Measurements from ENCODE around the gene VAV3. TPM values are rescaled to one million over a fixed set of nuclear protein-coding genes. Genes with fewer than 3 reads are reported as not detected.

VAV3 gene
- total and polyA plus RNA-seq, 2 of the 8 experiments (the other 6 are each of a cell fraction or from before 2014, with no cell fraction given): 2.9 to 7.9 TPM

DNA sequence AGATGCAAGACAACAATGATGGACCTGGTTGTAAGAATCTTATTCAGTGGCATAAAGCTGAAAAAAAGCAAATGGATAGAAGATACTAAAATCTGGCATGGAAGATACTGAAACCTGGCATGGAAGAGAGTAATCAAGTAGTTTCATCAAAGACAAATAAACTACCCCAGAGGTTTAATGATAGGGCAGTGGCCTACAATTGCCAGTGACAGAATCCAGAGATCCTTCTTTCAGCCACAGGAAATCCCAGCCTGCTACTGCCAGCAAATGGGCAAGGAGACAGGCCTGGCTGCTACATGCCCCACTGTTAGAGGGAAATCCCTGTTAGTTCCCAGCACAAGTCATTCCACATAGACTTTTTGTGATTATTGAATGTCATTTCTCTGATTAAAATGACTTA lies 409.4 kb downstream of the VAV3 start:
- Histone ChIP-seq H3K14ac (ENCODE audit: insufficient read length) (no peak overlapping the region), H2BK15ac (ENCODE audit: low read length) (no peak overlapping the region), H3K23me2 (ENCODE audit: low read depth, low read length) (no peaks in the 10 kb centered on the region), H3K27me3 (replicated peaks in 1 of 4; ENCODE audit: control insufficient read depth in 3 of 4, extremely low read depth in 1 of 4, insufficient read depth in 3 of 4, low read length in 3 of 4) (no peaks in the 10 kb centered on the region), H3K23ac (ENCODE audit: insufficient read length) (no peak overlapping the region), H3K27ac (ENCODE audit: low read depth, low read length) (no peak overlapping the region), H4K5ac (ENCODE audit: insufficient read length, low read depth, low read length) (no peak overlapping the region), H2AK5ac (ENCODE audit: low read depth, low read length) (no peak overlapping the region), H3K4ac (replicated peaks; ENCODE audit: insufficient read length, low read depth, low read length) (no peak overlapping the region), H3K79me2 (ENCODE audit: control insufficient read depth in 1 of 2, insufficient read depth in 2 of 2, low read length in 2 of 2) (no peaks in the 10 kb centered on the region), H3K9ac (replicated peaks in 1 of 4; ENCODE audit: extremely low read depth in 1 of 4, low read depth in 3 of 4, low read length in 3 of 4) (no peak overlapping the region), H3K4me1 (replicated peaks in 1 of 4; ENCODE audit: control insufficient read depth in 3 of 4, insufficient read depth in 4 of 4, low read length in 3 of 4) (no peaks in the 10 kb centered on the region), H3K4me3 (ENCODE audit: extremely low read depth in 1 of 4, insufficient read depth in 2 of 4, low read depth in 3 of 4, low read length in 4 of 4) (no peak overlapping the region), H3K56ac (replicated peaks; ENCODE audit: insufficient read length, low read depth, low read length) (no peak overlapping the region), H3K18ac (ENCODE audit: extremely low read depth, low read length) (no peak overlapping the region), H3K79me1 (ENCODE audit: low read depth, low read length) (no peaks in the 10 kb centered on the region), H3K4me2 (ENCODE audit: insufficient read depth in 1 of 2, low read depth in 2 of 2, low read length in 2 of 2) (no peak overlapping the region), H2BK20ac (ENCODE audit: low read length) (no peak overlapping the region), H2BK5ac (ENCODE audit: low read depth, low read length) (no peak overlapping the region), H2AFZ (ENCODE audit: low read length) (no peak overlapping the region), H4K91ac (replicated peaks; ENCODE audit: insufficient read length, low read length) (no peak overlapping the region), H2BK12ac (ENCODE audit: low read depth, low read length) (no peak overlapping the region), H3K9me3 (ENCODE audit: insufficient read depth in 2 of 2, low read depth in 1 of 2, low read length in 1 of 2) (no peaks in the 10 kb centered on the region), H4K8ac (ENCODE audit: extremely low read depth, insufficient read depth, low read length) (no peak overlapping the region), H3K36me3 (ENCODE audit: control insufficient read depth in 2 of 4, insufficient read depth in 4 of 4, low read length in 3 of 4) (no peaks in the 10 kb centered on the region), H2BK120ac (replicated peaks; ENCODE audit: low read depth, low read length) (no peak overlapping the region), H4K20me1 (replicated peaks in 1 of 2; ENCODE audit: control insufficient read depth in 1 of 2, insufficient read depth in 2 of 2, low read length in 2 of 2) (no peaks in the 10 kb centered on the region)
- DNase-seq (ENCODE audit: low read depth in 1 of 2, low spot score in 2 of 2) (no peak), FAIRE-seq (no peak)
- POLR2A ChIA-PET (ENCODE audit: partially characterized antibody): no interaction called here
- TF ChIP-seq CEBPB (IDR thresholded peaks at IDR 0.05; ENCODE audit: low read depth, low read length): no peak
- CTCF ChIA-PET (ENCODE audit: partially characterized antibody): interaction anchor here (1.4 kb wide), 1 partner anchor 9 kb away, joined by 4 read pairs; no protein-coding TSS in a partner anchor
